ENCODE measurements around the gene ARFGAP2.

ARFGAP2 gene

GRCh38 chr11:47187723-47188122, 11.0 kb upstream of the ARFGAP2 start:
- no peak for DNase-seq (ENCODE audit: low read depth)

GRCh38 chr11:47186700-47187695, 10.3 kb upstream of the ARFGAP2 start:
- peak; percentile 39 for DNase-seq (ENCODE audit: low read depth)

- DNase-seq (ENCODE audit: low read depth), result peak; percentile 25
Measured at GRCh38 chr11:47186076-47186699, 9.5 kb upstream of the ARFGAP2 start, which contains the start of gene PACSIN3. TSS of gene PACSIN3 (minus strand) at chr11:47186434. CDS start at chr11:47182727, 3,707 bp downstream.

GRCh38 chr11:47185305-47186075, 8.8 kb upstream of the ARFGAP2 start:
- peak; percentile 52 for DNase-seq (ENCODE audit: low read depth)

- no peak for DNase-seq (ENCODE audit: low read depth)
Measured at GRCh38 chr11:47184711-47185304, 8.1 kb upstream of the ARFGAP2 start.

GRCh38 chr11:47183969-47184368, 7.3 kb upstream of the ARFGAP2 start:
- no peak for DNase-seq (ENCODE audit: low read depth)

- DNase-seq (ENCODE audit: low read depth), result no peak
Measured at GRCh38 chr11:47183031-47183856, 6.6 kb upstream of the ARFGAP2 start.

GRCh38 chr11:47182380-47182779, 5.7 kb upstream of the ARFGAP2 start:
- no peak for DNase-seq (ENCODE audit: low read depth)

GRCh38 chr11:47181271-47181670, 4.6 kb upstream of the ARFGAP2 start:
- DNase-seq (ENCODE audit: low read depth), result no peak

GRCh38 chr11:47180006-47180787, 3.5 kb upstream of the ARFGAP2 start:
- DNase-seq (ENCODE audit: low read depth), result no peak

GRCh38 chr11:47179655-47179991, 2.9 kb upstream of the ARFGAP2 start:
- DNase-seq (ENCODE audit: low read depth), result no peak

GRCh38 chr11:47178737-47179654, 2.3 kb upstream of the ARFGAP2 start:
- DNase-seq (ENCODE audit: low read depth), result no peak

GRCh38 chr11:47178316-47178715, 1.6 kb upstream of the ARFGAP2 start:
- no peak for DNase-seq (ENCODE audit: low read depth)

GRCh38 chr11:47177846-47178245, 1.2 kb upstream of the ARFGAP2 start:
- DNase-seq (ENCODE audit: low read depth), result no peak

- peak; percentile 77 for DNase-seq (ENCODE audit: low read depth)
Measured at GRCh38 chr11:47177229-47177845, 658 bp upstream of the ARFGAP2 start.

GRCh38 chr11:47175746-47176327, 842 bp downstream of the ARFGAP2 start:
- DNase-seq (ENCODE audit: low read depth), result no peak

GRCh38 chr11:47172740-47173336, 3.8 kb downstream of the ARFGAP2 start:
- no peak for DNase-seq (ENCODE audit: low read depth)

GRCh38 chr11:47171856-47172255, 4.8 kb downstream of the ARFGAP2 start:
- no peak for DNase-seq (ENCODE audit: low read depth)
